Measurements from ENCODE around the gene ME2. TPM values are rescaled to one million over a fixed set of nuclear protein-coding genes. Genes with fewer than 3 reads are reported as not detected.
"Not testable (repeated sequence)": the region's sequence is repeated elsewhere in the genome, so short reads cannot be mapped to it uniquely, and the experiment has no call there.

ME2 gene
- total RNA-seq, result 10 to 100 TPM; 38.3 to 59.4 TPM

GRCh38 chr18:50878345-50879301, at the start of gene ME2:
Gene ME2 (plus strand): TSS chr18:50879118. CDS start chr18:50895821, 16,703 bp downstream.
- peak within 1 kb of the TSS; percentile 78 to 89 for H3K4me3 ChIP-seq
- peak; percentile 91 for DNase-seq (ENCODE audit: low spot score)
- H3K9me3 ChIP-seq, result no peaks in the 10 kb centered on the region
- H3K4me1 ChIP-seq (replicated peaks), result no peaks in the 10 kb centered on the region
- H3K36me3 ChIP-seq, result no peaks in the 10 kb centered on the region
- TF ChIP-seq POLR2A (IDR thresholded peaks at IDR 0.05) (peak; percentile 94), POLR2AphosphoS5 (IDR thresholded peaks at IDR 0.05) (peak; percentile 66)
- TF ChIP-seq, protein P1, sequence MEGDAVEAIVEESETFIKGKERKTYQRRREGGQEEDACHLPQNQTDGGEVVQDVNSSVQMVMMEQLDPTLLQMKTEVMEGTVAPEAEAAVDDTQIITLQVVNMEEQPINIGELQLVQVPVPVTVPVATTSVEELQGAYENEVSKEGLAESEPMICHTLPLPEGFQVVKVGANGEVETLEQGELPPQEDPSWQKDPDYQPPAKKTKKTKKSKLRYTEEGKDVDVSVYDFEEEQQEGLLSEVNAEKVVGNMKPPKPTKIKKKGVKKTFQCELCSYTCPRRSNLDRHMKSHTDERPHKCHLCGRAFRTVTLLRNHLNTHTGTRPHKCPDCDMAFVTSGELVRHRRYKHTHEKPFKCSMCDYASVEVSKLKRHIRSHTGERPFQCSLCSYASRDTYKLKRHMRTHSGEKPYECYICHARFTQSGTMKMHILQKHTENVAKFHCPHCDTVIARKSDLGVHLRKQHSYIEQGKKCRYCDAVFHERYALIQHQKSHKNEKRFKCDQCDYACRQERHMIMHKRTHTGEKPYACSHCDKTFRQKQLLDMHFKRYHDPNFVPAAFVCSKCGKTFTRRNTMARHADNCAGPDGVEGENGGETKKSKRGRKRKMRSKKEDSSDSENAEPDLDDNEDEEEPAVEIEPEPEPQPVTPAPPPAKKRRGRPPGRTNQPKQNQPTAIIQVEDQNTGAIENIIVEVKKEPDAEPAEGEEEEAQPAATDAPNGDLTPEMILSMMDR (IDR thresholded peaks at IDR 0.05), result no peak
- WGBS, result under 1% methylated on average over 49 of the region's 78 CpGs
- peak within 1 kb of the TSS; percentile 91 to 92 for H3K27ac ChIP-seq
- H3K27me3 ChIP-seq (replicated peaks; ENCODE audit: insufficient read depth), result no peaks in the 10 kb centered on the region
- intact Hi-C loops (cut with DNase I), result loop anchor here (5.0 to 10.0 kb wide), 3 partner anchors 61 to 594 kb away; partner anchors contain the start of genes CXXC1, ELAC1 and MBD1

DNA sequence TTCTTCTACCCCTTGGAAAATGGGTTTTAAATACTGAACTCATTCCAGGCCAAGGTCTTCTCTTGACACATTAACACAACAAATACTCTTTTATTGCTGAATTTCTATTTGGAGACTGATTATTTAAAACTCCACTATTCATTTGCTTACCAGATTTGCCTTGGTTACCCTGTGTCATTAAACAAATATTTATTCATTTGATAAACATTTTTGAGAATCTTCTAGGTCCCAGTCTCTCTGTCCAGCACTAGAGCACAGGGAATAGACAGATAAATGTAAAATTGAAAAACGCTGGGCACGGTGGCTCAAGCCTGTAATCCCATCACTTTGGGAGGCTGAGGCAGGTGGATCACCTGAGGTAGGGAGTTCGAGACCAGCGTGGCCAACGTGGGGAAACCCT, 49.3 kb upstream of the ME2 start:
- Histone ChIP-seq H3K9me3 (no peaks in the 10 kb centered on the region), H3K4me3 (no peak overlapping the region), H3K4me1 (replicated peaks) (no peaks in the 10 kb centered on the region), H3K27me3 (replicated peaks; ENCODE audit: insufficient read depth) (no peaks in the 10 kb centered on the region), H3K27ac (peak overlapping the region in 1 of 2 donors; percentile 7), H3K36me3 (no peaks in the 10 kb centered on the region)
- DNase-seq (ENCODE audit: low spot score), result no peak
- TF ChIP-seq, protein P1 (IDR thresholded peaks at IDR 0.05), result no peak
- TF ChIP-seq POLR2AphosphoS5 (IDR thresholded peaks at IDR 0.05) (no peak), POLR2A (IDR thresholded peaks at IDR 0.05) (no peak)
- WGBS, result 75% methylated on average over 5 of the region's 5 CpGs
- intact Hi-C loops (cut with DNase I), result loop anchor here (10.0 kb wide), 3 partner anchors 135 to 365 kb away; partner anchors contain the start of genes ELAC1, MEX3C and SMAD4

DNA sequence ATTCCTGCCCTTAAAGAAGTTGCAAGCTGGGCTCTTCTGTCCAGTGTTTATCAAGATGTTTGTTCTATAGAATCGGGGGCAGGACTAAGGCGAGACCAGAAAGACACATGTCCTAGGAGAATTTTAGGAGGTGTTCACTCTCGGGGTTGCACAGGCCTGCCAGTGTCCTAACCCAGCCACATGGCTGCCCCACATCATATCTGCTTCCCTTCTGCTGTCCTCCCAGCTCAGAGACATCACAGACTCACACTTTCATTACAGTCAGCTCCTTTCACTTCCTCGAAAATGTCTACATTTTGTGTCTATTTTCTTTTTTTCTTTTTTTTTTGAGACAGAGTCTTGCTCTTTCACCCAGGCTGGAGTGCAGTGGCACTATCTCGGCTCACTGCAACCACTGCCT, 48.4 kb upstream of the ME2 start:
- Histone ChIP-seq H3K27me3 (replicated peaks; ENCODE audit: insufficient read depth) (no peaks in the 10 kb centered on the region), H3K4me3 (no peak overlapping the region), H3K27ac (no peak overlapping the region), H3K36me3 (no peaks in the 10 kb centered on the region), H3K9me3 (no peaks in the 10 kb centered on the region), H3K4me1 (replicated peaks) (no peaks in the 10 kb centered on the region)
- 83% methylated on average over 5 of the region's 5 CpGs for whole genome bisulfite sequencing
- TF ChIP-seq POLR2A (IDR thresholded peaks at IDR 0.05), result no peak
- TF ChIP-seq, protein P1 (IDR thresholded peaks at IDR 0.05), result no peak
- no peak for TF ChIP-seq POLR2AphosphoS5 (IDR thresholded peaks at IDR 0.05)
- intact Hi-C loops (cut with DNase I), result no loop called here
- DNase-seq (ENCODE audit: low spot score), result no peak

GRCh38 chr18:50832754-50833153, 46.2 kb upstream of the ME2 start:
- H3K27ac ChIP-seq, result no peak overlapping the region
- no peaks in the 10 kb centered on the region for H3K9me3 ChIP-seq
- no peaks in the 10 kb centered on the region for H3K4me1 ChIP-seq (replicated peaks)
- no peak overlapping the region for H3K4me3 ChIP-seq
- TF ChIP-seq, protein P1 (IDR thresholded peaks at IDR 0.05), result no peak
- TF ChIP-seq POLR2A (IDR thresholded peaks at IDR 0.05) (no peak), POLR2AphosphoS5 (IDR thresholded peaks at IDR 0.05) (no peak)
- intact Hi-C loops (cut with DNase I), result no loop called here
- 95% methylated on average over 2 of the region's 2 CpGs for WGBS
- no peaks in the 10 kb centered on the region for H3K36me3 ChIP-seq
- DNase-seq (ENCODE audit: low spot score), result no peak
- H3K27me3 ChIP-seq (replicated peaks; ENCODE audit: insufficient read depth), result no peaks in the 10 kb centered on the region

DNA sequence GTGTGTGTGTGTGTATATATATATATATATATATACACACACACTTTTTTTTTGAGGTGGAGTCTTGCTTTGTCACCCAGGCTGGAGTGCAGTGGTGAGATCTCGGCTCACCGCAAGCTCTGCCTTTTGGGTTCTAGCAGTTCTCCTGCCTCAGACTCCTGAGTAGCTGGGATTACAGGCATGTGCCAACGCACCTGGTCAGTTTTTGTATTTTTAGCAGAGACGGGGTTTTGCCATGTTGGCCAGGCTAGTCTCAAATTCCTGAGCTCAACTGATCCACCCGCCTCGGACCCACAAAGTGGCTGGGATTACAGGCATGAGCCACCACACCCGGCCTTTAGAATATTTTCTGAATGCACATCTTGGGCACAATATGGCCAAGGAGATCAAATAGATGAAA, 45.4 kb upstream of the ME2 start:
- H3K27me3 ChIP-seq (replicated peaks; ENCODE audit: insufficient read depth); DNase-seq (ENCODE audit: low spot score); H3K36me3 ChIP-seq; intact Hi-C loops (cut with DNase I); H3K4me1 ChIP-seq (replicated peaks); H3K4me3 ChIP-seq; H3K27ac ChIP-seq; H3K9me3 ChIP-seq: not testable (repeated sequence)
- WGBS, result 89% methylated on average over 7 of the region's 7 CpGs
